ENCODE measurements around the gene NAT14. TPM values are rescaled to one million over a fixed set of nuclear protein-coding genes. Genes with fewer than 3 reads are reported as not detected.

Gene NAT14
- polyA plus RNA-seq, 1 donor from 2014 or later, result 129 TPM

- peak overlapping the region; percentile 93 for H3K9ac ChIP-seq (ENCODE audit: low read length)
- no peak overlapping the region for H2AFZ ChIP-seq (ENCODE audit: low read depth, low read length)
- no peaks in the 10 kb centered on the region for H3K79me2 ChIP-seq (replicated peaks; ENCODE audit: insufficient read depth, low read length)
- H4K20me1 ChIP-seq (ENCODE audit: insufficient read depth), result no peaks in the 10 kb centered on the region
- no peaks in the 10 kb centered on the region for H3K9me3 ChIP-seq (ENCODE audit: low read length)
- no peaks in the 10 kb centered on the region for H3K36me3 ChIP-seq (ENCODE audit: insufficient read depth, low read length)
- H3K9me2 ChIP-seq (ENCODE audit: insufficient read depth, low read length), result no peaks in the 10 kb centered on the region
- H3K27me3 ChIP-seq (ENCODE audit: insufficient read depth, low read depth, low read length), result peaks cover 3% of the 10 kb centered on the region
- H3F3A ChIP-seq (ENCODE audit: insufficient read depth, low read length, poor library complexity, severe bottlenecking), result no peaks in the 10 kb centered on the region
- TF ChIP-seq, protein P1, sequence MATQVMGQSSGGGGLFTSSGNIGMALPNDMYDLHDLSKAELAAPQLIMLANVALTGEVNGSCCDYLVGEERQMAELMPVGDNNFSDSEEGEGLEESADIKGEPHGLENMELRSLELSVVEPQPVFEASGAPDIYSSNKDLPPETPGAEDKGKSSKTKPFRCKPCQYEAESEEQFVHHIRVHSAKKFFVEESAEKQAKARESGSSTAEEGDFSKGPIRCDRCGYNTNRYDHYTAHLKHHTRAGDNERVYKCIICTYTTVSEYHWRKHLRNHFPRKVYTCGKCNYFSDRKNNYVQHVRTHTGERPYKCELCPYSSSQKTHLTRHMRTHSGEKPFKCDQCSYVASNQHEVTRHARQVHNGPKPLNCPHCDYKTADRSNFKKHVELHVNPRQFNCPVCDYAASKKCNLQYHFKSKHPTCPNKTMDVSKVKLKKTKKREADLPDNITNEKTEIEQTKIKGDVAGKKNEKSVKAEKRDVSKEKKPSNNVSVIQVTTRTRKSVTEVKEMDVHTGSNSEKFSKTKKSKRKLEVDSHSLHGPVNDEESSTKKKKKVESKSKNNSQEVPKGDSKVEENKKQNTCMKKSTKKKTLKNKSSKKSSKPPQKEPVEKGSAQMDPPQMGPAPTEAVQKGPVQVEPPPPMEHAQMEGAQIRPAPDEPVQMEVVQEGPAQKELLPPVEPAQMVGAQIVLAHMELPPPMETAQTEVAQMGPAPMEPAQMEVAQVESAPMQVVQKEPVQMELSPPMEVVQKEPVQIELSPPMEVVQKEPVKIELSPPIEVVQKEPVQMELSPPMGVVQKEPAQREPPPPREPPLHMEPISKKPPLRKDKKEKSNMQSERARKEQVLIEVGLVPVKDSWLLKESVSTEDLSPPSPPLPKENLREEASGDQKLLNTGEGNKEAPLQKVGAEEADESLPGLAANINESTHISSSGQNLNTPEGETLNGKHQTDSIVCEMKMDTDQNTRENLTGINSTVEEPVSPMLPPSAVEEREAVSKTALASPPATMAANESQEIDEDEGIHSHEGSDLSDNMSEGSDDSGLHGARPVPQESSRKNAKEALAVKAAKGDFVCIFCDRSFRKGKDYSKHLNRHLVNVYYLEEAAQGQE (IDR thresholded peaks at IDR 0.05; ENCODE audit: borderline replicate concordance), result no peak
- peak; percentile 30 for TF ChIP-seq SMC3 (conservative IDR thresholded peaks at IDR 0.05; ENCODE audit: poor library complexity)
- TF ChIP-seq TAF1 (IDR thresholded peaks at IDR 0.05; ENCODE audit: low read depth), result peak; percentile 15
- peak; percentile 90 for TF ChIP-seq MXI1 (conservative IDR thresholded peaks at IDR 0.05; ENCODE audit: poor library complexity, severe bottlenecking)
- peak overlapping the region; percentile 81 for H3K27ac ChIP-seq (ENCODE audit: low read length)
- H3K4me3 ChIP-seq (ENCODE audit: low read length), result peak overlapping the region; percentile 99
- H3K4me2 ChIP-seq (ENCODE audit: low read length), result peak overlapping the region; percentile 86
Observed at GRCh38 chr19:55451965-55452748, 32.8 kb upstream of the NAT14 start.

GRCh38 chr19:55452749-55453346 is 32.1 kb upstream of the NAT14 start:
- Histone ChIP-seq H3K4me2 (ENCODE audit: low read length) (no peak overlapping the region), H3K9ac (ENCODE audit: low read length) (peak overlapping the region; percentile 93), H3K4me3 (ENCODE audit: low read length) (peak overlapping the region; percentile 99), H3K27me3 (ENCODE audit: insufficient read depth, low read depth, low read length) (peaks cover 3% of the 10 kb centered on the region), H2AFZ (ENCODE audit: low read depth, low read length) (no peak overlapping the region), H3K27ac (ENCODE audit: low read length) (peak overlapping the region; percentile 81), H4K20me1 (ENCODE audit: insufficient read depth) (no peaks in the 10 kb centered on the region), H3K9me3 (ENCODE audit: low read length) (no peaks in the 10 kb centered on the region), H3F3A (ENCODE audit: insufficient read depth, low read length, poor library complexity, severe bottlenecking) (no peaks in the 10 kb centered on the region), H3K36me3 (ENCODE audit: insufficient read depth, low read length) (no peaks in the 10 kb centered on the region), H3K9me2 (ENCODE audit: insufficient read depth, low read length) (no peaks in the 10 kb centered on the region), H3K79me2 (replicated peaks; ENCODE audit: insufficient read depth, low read length) (no peaks in the 10 kb centered on the region)
- TF ChIP-seq MXI1 (conservative IDR thresholded peaks at IDR 0.05; ENCODE audit: poor library complexity, severe bottlenecking), result peak; percentile 23
- TF ChIP-seq, protein P1 (IDR thresholded peaks at IDR 0.05; ENCODE audit: borderline replicate concordance), result no peak
- no peak for TF ChIP-seq EP300 (conservative IDR thresholded peaks at IDR 0.05; ENCODE audit: poor library complexity, severe bottlenecking)
- no peak for TF ChIP-seq TAF1 (IDR thresholded peaks at IDR 0.05; ENCODE audit: low read depth)
- TF ChIP-seq POLR2AphosphoS5 (IDR thresholded peaks at IDR 0.05), result no peak
- TF ChIP-seq, protein P2, sequence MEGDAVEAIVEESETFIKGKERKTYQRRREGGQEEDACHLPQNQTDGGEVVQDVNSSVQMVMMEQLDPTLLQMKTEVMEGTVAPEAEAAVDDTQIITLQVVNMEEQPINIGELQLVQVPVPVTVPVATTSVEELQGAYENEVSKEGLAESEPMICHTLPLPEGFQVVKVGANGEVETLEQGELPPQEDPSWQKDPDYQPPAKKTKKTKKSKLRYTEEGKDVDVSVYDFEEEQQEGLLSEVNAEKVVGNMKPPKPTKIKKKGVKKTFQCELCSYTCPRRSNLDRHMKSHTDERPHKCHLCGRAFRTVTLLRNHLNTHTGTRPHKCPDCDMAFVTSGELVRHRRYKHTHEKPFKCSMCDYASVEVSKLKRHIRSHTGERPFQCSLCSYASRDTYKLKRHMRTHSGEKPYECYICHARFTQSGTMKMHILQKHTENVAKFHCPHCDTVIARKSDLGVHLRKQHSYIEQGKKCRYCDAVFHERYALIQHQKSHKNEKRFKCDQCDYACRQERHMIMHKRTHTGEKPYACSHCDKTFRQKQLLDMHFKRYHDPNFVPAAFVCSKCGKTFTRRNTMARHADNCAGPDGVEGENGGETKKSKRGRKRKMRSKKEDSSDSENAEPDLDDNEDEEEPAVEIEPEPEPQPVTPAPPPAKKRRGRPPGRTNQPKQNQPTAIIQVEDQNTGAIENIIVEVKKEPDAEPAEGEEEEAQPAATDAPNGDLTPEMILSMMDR (IDR thresholded peaks at IDR 0.05; ENCODE audit: poor library complexity, severe bottlenecking), result peak; percentile 11
- peak; percentile 39 for TF ChIP-seq RAD21 (conservative IDR thresholded peaks at IDR 0.05)
- TF ChIP-seq SMC3 (conservative IDR thresholded peaks at IDR 0.05; ENCODE audit: poor library complexity), result no peak
- no peak for TF ChIP-seq EZH2 (IDR thresholded peaks at IDR 0.05; ENCODE audit: borderline replicate concordance, insufficient read depth, low read length, poor library complexity, severe bottlenecking)

Data from neural cell (in vitro differentiated cells).